Ovary (tissue), 3 donors: ENCODE data around the gene CCDC178.

Source experiments
- EP300 ChIP-seq: sonication (generic); formaldehyde crosslinking; IDR thresholded peaks from one replicate; pipeline ENCODE4 v1.6.1; 2017; ENCODE audit warnings: antibody characterized with exemption
- TF ChIP-seq, protein P1 (sequence below), 3 donors: fragments of 450-650 bp in 2 of 3; fragments of 200-600 bp in 1 of 3; IDR thresholded peaks; one replicate each; pipeline versions ENCODE4 v1.5.1 to v1.8.0; 2016 to 2022; ENCODE audit warnings: antibody characterized with exemption in 3 of 3, mild to moderate bottlenecking in 1 of 3
- donor health status: DM: no; HTN: no; CAD: no.

DNA sequence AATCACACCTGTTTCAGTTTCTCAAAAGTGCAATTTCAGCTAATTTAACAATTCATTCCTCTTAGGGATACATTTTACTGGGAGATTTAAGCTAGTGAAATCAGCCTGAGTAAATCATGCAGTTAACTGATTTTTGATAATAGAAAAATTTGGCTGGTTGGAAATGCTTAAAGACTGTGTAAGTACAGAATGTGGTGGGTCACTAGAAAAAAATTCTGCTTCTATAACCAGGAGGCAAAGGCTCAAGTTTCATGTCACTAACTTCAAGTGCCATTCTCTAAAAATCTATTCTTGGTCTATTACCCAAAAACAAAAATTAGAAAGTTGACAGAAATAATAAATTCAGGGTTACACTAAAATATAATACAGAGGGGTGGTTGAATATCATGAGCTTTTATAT, 271.3 kb downstream of the CCDC178 start:
- TF ChIP-seq, protein P1, sequence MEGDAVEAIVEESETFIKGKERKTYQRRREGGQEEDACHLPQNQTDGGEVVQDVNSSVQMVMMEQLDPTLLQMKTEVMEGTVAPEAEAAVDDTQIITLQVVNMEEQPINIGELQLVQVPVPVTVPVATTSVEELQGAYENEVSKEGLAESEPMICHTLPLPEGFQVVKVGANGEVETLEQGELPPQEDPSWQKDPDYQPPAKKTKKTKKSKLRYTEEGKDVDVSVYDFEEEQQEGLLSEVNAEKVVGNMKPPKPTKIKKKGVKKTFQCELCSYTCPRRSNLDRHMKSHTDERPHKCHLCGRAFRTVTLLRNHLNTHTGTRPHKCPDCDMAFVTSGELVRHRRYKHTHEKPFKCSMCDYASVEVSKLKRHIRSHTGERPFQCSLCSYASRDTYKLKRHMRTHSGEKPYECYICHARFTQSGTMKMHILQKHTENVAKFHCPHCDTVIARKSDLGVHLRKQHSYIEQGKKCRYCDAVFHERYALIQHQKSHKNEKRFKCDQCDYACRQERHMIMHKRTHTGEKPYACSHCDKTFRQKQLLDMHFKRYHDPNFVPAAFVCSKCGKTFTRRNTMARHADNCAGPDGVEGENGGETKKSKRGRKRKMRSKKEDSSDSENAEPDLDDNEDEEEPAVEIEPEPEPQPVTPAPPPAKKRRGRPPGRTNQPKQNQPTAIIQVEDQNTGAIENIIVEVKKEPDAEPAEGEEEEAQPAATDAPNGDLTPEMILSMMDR (IDR thresholded peaks at IDR 0.05): no peak
- no peak for TF ChIP-seq EP300
